ENCODE measurements around the gene HDGF.
A peak's percentile ranks its signal among the peaks of the same experiment; 100 is the strongest.

The HDGF gene

GRCh38 chr1:156712626-156713025, 38.8 kb downstream of the HDGF start:
- Histone ChIP-seq H3K4me3 (ENCODE audit: low read depth, low read length) (no peak overlapping the region), H3K36me3 (ENCODE audit: control insufficient read depth, insufficient read depth, low read length) (no peaks in the 10 kb centered on the region), H3K27ac (ENCODE audit: low read depth, low read length) (no peak overlapping the region), H3K9ac (ENCODE audit: low read length) (no peak overlapping the region), H3K4me1 (ENCODE audit: control insufficient read depth, insufficient read depth, low read length) (peaks cover 55% of the 10 kb centered on the region), H3K27me3 (ENCODE audit: control insufficient read depth, insufficient read depth, low read length) (no peaks in the 10 kb centered on the region), H3K9me3 (ENCODE audit: control insufficient read depth, insufficient read depth, low read depth, low read length) (no peaks in the 10 kb centered on the region)

DNA sequence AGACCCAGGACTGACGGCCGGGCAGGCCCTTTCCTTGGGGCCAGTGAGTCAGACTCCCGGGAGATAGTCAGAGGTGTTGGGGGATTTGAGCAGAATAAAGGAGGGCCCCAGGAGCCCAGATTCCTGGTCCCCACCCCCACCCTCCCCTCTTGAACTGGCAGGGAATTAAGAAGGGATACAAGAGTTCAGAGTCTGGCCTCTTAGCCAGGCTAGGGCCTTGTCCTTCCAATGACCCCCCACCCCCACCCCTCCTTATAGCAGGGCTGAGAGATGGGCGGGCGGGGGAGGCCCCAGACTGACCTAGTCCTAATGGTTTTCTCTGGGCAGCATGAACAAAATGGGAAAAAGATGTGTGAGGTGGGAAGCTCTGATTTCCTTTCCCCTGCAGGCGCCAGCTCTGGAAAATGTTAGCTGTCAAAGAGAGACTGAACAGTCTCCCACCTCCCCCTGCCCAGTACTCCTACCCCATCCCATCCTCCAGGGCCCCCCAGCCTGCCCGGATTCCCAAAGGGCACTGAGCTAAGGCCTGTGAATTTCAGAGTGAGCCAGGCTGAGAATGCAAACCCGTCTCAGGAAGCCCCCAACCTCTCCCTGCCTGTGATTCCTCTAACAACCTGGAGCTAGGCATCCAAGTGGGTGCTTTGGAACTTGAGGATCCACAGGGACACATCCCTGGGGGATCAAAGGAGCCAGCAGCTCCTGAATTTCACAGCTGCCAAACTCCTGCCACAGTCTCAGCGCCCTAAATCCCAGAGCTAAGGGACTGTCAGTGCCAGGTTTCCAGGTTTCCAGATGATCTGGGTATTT, 40.3 kb downstream of the HDGF start:
- Histone ChIP-seq H3K36me3 (ENCODE audit: control insufficient read depth, insufficient read depth, low read length) (no peaks in the 10 kb centered on the region), H3K9ac (ENCODE audit: low read length) (peak overlapping the region; percentile 58), H3K4me1 (ENCODE audit: control insufficient read depth, insufficient read depth, low read length) (peaks cover 58% of the 10 kb centered on the region), H3K27me3 (ENCODE audit: control insufficient read depth, insufficient read depth, low read length) (no peaks in the 10 kb centered on the region), H3K27ac (ENCODE audit: low read depth, low read length) (peak overlapping the region; percentile 61; the same call in 1 of the 2 replicates), H3K4me3 (ENCODE audit: low read depth, low read length) (0 out of 2 replicates have a peak overlapping the region, but pooled peaks have one; percentile 22), H3K9me3 (ENCODE audit: control insufficient read depth, insufficient read depth, low read depth, low read length) (no peaks in the 10 kb centered on the region)

DNA sequence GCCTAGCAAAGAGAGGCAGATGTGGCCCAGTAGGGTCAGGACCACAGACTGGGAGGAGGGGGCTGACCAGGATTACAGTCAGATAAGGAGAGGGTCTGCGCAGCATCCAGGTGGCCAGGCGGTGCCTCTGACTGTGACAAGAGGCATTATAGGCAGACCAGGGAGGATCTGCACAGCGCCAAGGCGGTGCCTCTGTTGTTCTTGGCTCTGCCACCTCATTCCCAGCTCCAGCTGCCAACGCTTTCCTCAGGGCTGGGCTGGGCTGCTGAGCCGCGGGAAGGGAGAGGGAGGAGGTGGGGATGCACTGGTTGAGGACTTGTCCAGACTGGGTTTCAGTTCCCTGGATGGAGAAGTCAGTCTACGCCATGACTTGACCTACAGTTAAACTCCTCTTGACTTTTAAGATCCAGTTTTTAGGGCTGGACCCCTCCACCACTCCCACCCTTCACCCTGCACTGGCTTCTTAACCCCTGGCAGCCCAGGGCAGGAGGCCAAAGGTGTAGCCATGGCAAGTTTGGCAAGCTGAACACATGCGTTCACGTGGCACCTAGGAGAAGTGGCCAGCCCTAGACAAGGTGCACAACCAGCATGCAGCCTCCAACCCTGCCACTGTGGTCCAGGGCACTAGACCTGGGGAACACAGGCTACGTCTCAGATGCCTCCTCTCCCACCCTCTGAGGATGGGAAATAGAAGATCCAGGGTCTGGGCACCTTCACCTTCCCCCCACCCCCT, 41.6 kb downstream of the HDGF start:
- no peaks in the 10 kb centered on the region; the same call in 1 of the 2 replicates for H3K27me3 ChIP-seq (ENCODE audit: control insufficient read depth, insufficient read depth, low read length)
- H3K27ac ChIP-seq (ENCODE audit: low read depth, low read length), result peak overlapping the region; percentile 20; the same call in 1 of the 2 replicates
- no peaks in the 10 kb centered on the region for H3K9me3 ChIP-seq (ENCODE audit: control insufficient read depth, insufficient read depth, low read depth, low read length)
- H3K4me3 ChIP-seq (ENCODE audit: low read depth, low read length), result peak overlapping the region; percentile 22; the same call in 1 of the 2 replicates
- H3K9ac ChIP-seq (ENCODE audit: low read length), result peak overlapping the region; percentile 58
- no peaks in the 10 kb centered on the region for H3K36me3 ChIP-seq (ENCODE audit: control insufficient read depth, insufficient read depth, low read length)
- peaks cover 58% of the 10 kb centered on the region for H3K4me1 ChIP-seq (ENCODE audit: control insufficient read depth, insufficient read depth, low read length)

DNA sequence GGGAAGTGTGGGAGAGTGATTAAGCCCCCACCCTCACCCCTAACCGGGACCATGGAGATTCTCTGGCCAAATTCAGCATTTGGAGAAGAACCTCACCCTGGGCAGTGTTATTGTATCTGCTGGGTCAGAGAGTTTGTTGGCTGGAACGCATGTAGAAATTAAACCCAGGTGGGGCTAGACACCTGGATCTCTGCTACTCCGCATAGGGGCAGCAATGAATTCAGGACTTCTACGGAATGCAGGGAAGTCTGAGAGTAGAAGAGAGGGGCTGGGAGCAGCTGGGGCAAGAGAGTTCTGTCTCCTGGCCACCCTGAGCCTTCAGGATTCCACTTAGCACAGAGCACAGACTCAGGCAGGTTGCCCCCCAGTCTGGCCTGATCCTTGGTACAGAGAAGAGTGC, 42.4 kb downstream of the HDGF start:
- Histone ChIP-seq H3K27me3 (ENCODE audit: control insufficient read depth, insufficient read depth, low read length) (peaks cover 8% of the 10 kb centered on the region; the same call in 1 of the 2 replicates), H3K9ac (ENCODE audit: low read length) (peak overlapping the region; percentile 58), H3K4me1 (ENCODE audit: control insufficient read depth, insufficient read depth, low read length) (peaks cover 63% of the 10 kb centered on the region), H3K9me3 (ENCODE audit: control insufficient read depth, insufficient read depth, low read depth, low read length) (no peaks in the 10 kb centered on the region), H3K27ac (ENCODE audit: low read depth, low read length) (peak overlapping the region; percentile 20; the same call in 1 of the 2 replicates), H3K36me3 (ENCODE audit: control insufficient read depth, insufficient read depth, low read length) (no peaks in the 10 kb centered on the region), H3K4me3 (ENCODE audit: low read depth, low read length) (peak overlapping the region; percentile 76; the same call in 1 of the 2 replicates)

- Histone ChIP-seq H3K9me3 (ENCODE audit: control insufficient read depth, insufficient read depth, low read depth, low read length) (no peaks in the 10 kb centered on the region), H3K4me3 (ENCODE audit: low read depth, low read length) (peak overlapping the region; percentile 76), H3K9ac (ENCODE audit: low read length) (peak overlapping the region; percentile 87), H3K36me3 (ENCODE audit: control insufficient read depth, insufficient read depth, low read length) (no peaks in the 10 kb centered on the region; the same call in 1 of the 2 replicates), H3K4me1 (ENCODE audit: control insufficient read depth, insufficient read depth, low read length) (peaks cover 71% of the 10 kb centered on the region), H3K27me3 (ENCODE audit: control insufficient read depth, insufficient read depth, low read length) (peaks cover 9% of the 10 kb centered on the region; the same call in 1 of the 2 replicates), H3K27ac (ENCODE audit: low read depth, low read length) (peak overlapping the region; percentile 79)
Measured at GRCh38 chr1:156708218-156708661, 43.2 kb downstream of the HDGF start.

GRCh38 chr1:156707417-156708217, 43.9 kb downstream of the HDGF start:
- Histone ChIP-seq H3K27ac (ENCODE audit: low read depth, low read length) (peak overlapping the region; percentile 90), H3K27me3 (ENCODE audit: control insufficient read depth, insufficient read depth, low read length) (peaks cover 9% of the 10 kb centered on the region; the same call in 1 of the 2 replicates), H3K4me3 (ENCODE audit: low read depth, low read length) (peak overlapping the region; percentile 76), H3K9ac (ENCODE audit: low read length) (peak overlapping the region; percentile 87), H3K4me1 (ENCODE audit: control insufficient read depth, insufficient read depth, low read length) (peaks cover 71% of the 10 kb centered on the region), H3K9me3 (ENCODE audit: control insufficient read depth, insufficient read depth, low read depth, low read length) (no peaks in the 10 kb centered on the region), H3K36me3 (ENCODE audit: control insufficient read depth, insufficient read depth, low read length) (no peaks in the 10 kb centered on the region; the same call in 1 of the 2 replicates)

DNA sequence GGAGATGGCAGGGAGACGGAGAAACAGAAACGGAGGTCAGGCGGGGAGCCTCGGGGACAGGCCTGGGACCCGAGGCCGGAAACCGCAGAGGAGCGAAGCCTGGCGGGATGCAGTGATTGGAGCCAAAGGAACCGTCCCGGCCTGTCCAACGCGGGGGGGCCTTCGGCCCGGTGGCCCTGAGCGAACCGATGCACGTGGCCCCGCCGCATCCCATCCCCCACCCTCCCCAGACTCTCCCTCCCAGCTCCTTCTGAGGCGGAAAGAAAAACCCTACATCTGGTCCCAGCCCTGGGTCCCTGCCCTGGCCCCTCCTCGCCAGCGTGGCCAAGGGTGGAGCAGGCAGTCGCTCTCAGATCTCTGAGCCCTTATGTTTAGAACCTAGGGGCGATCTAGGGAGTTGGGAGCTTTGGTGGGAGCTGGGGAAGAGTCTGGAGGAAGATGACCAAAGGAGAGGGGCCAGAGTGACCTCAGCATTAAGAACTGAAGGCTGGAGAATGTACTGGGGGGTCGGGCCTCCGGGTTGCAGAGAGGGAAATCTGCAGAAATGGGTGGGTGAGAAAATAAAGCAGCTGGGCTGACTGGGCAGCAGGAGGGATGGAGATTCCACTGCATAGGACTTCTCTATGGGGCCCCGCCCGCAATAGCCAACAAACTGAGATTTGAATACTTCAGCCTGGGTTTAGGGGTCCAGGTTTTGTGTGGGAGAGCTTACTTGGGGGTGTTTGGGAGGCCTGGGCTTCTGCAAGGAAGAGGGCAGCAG, 44.6 kb downstream of the HDGF start:
- H3K36me3 ChIP-seq (ENCODE audit: control insufficient read depth, insufficient read depth, low read length), result no peaks in the 10 kb centered on the region; the same call in 1 of the 2 replicates
- H3K27ac ChIP-seq (ENCODE audit: low read depth, low read length), result peak overlapping the region; percentile 90
- H3K4me1 ChIP-seq (ENCODE audit: control insufficient read depth, insufficient read depth, low read length), result peaks cover 63% of the 10 kb centered on the region
- peak overlapping the region; percentile 87 for H3K9ac ChIP-seq (ENCODE audit: low read length)
- no peaks in the 10 kb centered on the region for H3K9me3 ChIP-seq (ENCODE audit: control insufficient read depth, insufficient read depth, low read depth, low read length)
- H3K27me3 ChIP-seq (ENCODE audit: control insufficient read depth, insufficient read depth, low read length), result peaks cover 9% of the 10 kb centered on the region; the same call in 1 of the 2 replicates
- peak overlapping the region; percentile 76 for H3K4me3 ChIP-seq (ENCODE audit: low read depth, low read length)

DNA sequence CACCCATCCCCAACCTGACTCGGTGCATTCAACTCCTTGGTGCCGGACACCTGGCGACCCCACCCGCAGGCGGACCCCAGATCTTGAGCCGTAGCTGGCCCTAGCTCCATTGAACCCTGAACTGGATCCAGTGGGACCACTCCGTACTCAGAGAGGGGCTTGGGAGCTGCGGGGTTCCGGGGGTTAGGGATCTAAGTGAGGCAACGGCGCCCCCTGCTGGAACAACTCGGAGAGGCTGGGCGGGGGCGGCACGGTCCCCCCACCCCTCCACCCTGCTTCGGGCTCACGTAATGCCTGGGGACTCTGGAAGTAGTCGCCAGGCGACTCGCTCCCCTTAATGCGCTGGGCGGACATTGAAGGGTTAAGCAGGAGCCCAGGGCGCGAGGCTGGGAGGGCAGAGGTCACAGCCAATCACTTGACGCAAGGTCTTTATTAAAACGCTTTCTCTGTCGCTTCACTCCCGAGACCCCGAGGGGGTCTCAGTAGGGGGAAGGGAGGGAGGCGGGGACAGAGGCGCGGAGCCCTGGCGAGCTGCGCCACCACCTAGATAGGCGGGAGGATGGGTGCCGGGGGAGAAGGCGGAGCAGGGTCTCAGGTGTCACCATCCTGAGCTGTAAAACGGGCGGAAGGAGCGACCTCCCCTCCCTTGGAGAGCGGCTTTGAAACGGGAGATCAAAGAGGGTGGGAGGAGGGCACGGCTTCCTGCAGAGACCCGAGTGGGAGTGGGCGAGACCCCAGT, 45.4 kb downstream of the HDGF start:
- H3K9me3 ChIP-seq (ENCODE audit: control insufficient read depth, insufficient read depth, low read depth, low read length), result no peaks in the 10 kb centered on the region
- H3K4me1 ChIP-seq (ENCODE audit: control insufficient read depth, insufficient read depth, low read length), result peaks cover 56% of the 10 kb centered on the region
- H3K27me3 ChIP-seq (ENCODE audit: control insufficient read depth, insufficient read depth, low read length), result peaks cover 9% of the 10 kb centered on the region; the same call in 1 of the 2 replicates
- H3K4me3 ChIP-seq (ENCODE audit: low read depth, low read length), result peak overlapping the region; percentile 76
- H3K36me3 ChIP-seq (ENCODE audit: control insufficient read depth, insufficient read depth, low read length), result peaks cover 7% of the 10 kb centered on the region
- H3K27ac ChIP-seq (ENCODE audit: low read depth, low read length), result peak overlapping the region; percentile 90
- H3K9ac ChIP-seq (ENCODE audit: low read length), result peak overlapping the region; percentile 87

DNA sequence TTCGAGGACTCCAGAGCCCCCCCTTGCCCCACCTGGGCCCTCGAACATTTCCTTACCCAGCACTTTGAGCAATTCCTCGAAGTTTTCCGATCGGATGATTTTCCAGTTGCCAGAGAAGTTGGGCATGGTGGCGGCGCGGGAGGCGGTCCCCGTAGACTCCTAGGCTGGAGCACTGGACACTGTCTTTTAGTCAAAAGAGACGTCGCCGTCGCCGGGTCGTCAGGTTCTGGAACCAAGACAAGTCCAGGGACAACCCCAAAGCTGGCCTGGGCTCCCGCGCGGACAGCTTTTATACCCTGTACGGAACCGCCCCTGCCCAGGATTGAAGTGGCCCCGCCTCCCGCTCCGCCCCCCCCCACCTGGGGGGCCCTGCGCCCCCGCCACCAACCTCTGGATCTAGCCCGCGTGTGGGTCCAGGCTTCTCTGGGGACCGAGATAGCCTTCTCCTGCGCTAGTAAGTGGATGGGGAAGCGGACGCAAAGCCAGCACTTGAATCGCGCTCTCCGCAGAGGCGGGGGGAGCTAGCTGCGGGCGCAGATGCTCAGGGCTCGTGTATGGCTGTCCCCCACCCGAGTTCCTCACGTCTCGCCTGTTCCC, 46.1 kb downstream of the HDGF start, which contains the start of gene CRABP2:
Gene CRABP2, minus strand, starts transcription at position 263 of the 597 bp plus-strand sequence. Its CDS starts 137 bp downstream, at position 126.
- Histone ChIP-seq H3K27me3 (ENCODE audit: control insufficient read depth, insufficient read depth, low read length) (peaks cover 9% of the 10 kb centered on the region; the same call in 1 of the 2 replicates), H3K4me3 (ENCODE audit: low read depth, low read length) (peak within 1 kb of the TSS; percentile 76), H3K9me3 (ENCODE audit: control insufficient read depth, insufficient read depth, low read depth, low read length) (no peaks in the 10 kb centered on the region), H3K27ac (ENCODE audit: low read depth, low read length) (peak within 1 kb of the TSS; percentile 90), H3K36me3 (ENCODE audit: control insufficient read depth, insufficient read depth, low read length) (peaks cover 13% of the 10 kb centered on the region), H3K4me1 (ENCODE audit: control insufficient read depth, insufficient read depth, low read length) (peaks cover 50% of the 10 kb centered on the region), H3K9ac (ENCODE audit: low read length) (peak within 1 kb of the TSS; percentile 87)

All from HUES6 (cell line).